Smooth muscle cell of trachea (primary cell): ENCODE results near the gene ALB. TPM values are rescaled to one million over a fixed set of nuclear protein-coding genes. Genes with fewer than 3 reads are reported as not detected.

Experiments used
- total RNA-seq: library from RNA; depleted of rRNA; stranded (reverse); fragments of >200 nt; gene quantifications from 2 replicates; pipeline ENCODE4 v1.2.1, GENCODE V29; 2014

The ALB gene
- total RNA-seq = 0.33 TPM in 1 of 2 replicates, not detected in the other

GRCh38 chr4:73404042-73404441 is at the start of gene ALB:
Gene ALB, plus strand, starts transcription at chr4:73404287. Its CDS starts 41 bp downstream, at chr4:73404328.

GRCh38 chr4:73435984-73436383 is 31.9 kb downstream of the ALB start, which contains the start of gene AFP:
Gene AFP, plus strand, starts transcription at chr4:73436221. Its CDS starts 42 bp downstream, at chr4:73436263.

Other genes with a start within 250 kb of the ALB start
- 50.8 and 58.3 TPM in 2 replicates for gene ANKRD17, start 145.5 kb upstream of the ALB start, total RNA-seq
- gene AFP, start 31.9 kb downstream of the ALB start, total RNA-seq = 0.15 and 0.66 TPM in 2 replicates
- not detected in 2 replicates for gene AFM, start 77.5 kb downstream of the ALB start, total RNA-seq
- gene RASSF6, start 216.1 kb downstream of the ALB start, total RNA-seq = under 0.01 TPM in 2 replicates